Measurements from ENCODE around the gene DYRK1B. TPM values are rescaled to one million over a fixed set of nuclear protein-coding genes. Genes with fewer than 3 reads are reported as not detected.

Gene DYRK1B
- polyA plus RNA-seq, 1 donor = 27.6 TPM

- no CpG with 5 or more reads among the region's 5 CpGs for WGBS (ENCODE audit: insufficient coverage, low lambda C conversion rate)
- no peak overlapping the region for H3K27ac ChIP-seq (ENCODE audit: low read length)
- H3K27me3 ChIP-seq (ENCODE audit: control insufficient read depth, insufficient read depth, low read length) = no peaks in the 10 kb centered on the region
- no peak for DNase-seq
- H3K4me1 ChIP-seq (ENCODE audit: control insufficient read depth, insufficient read depth, low read length) = peaks cover 25% of the 10 kb centered on the region
- H3K9me3 ChIP-seq (ENCODE audit: control insufficient read depth, low read depth, low read length) = no peaks in the 10 kb centered on the region
- peaks cover 4% of the 10 kb centered on the region for H3K36me3 ChIP-seq (ENCODE audit: control insufficient read depth, insufficient read depth, low read length)
- peak overlapping the region; percentile 90 for H3K4me3 ChIP-seq (ENCODE audit: low read length)
Measured at GRCh38 chr19:39845172-39845571, 11.2 kb upstream of the DYRK1B start.

- no peaks in the 10 kb centered on the region for H3K9me3 ChIP-seq (ENCODE audit: control insufficient read depth, low read depth, low read length)
- H3K4me1 ChIP-seq (ENCODE audit: control insufficient read depth, insufficient read depth, low read length) = peaks cover 25% of the 10 kb centered on the region
- no peaks in the 10 kb centered on the region for H3K27me3 ChIP-seq (ENCODE audit: control insufficient read depth, insufficient read depth, low read length)
- H3K36me3 ChIP-seq (ENCODE audit: control insufficient read depth, insufficient read depth, low read length) = peaks cover 14% of the 10 kb centered on the region
- 20% methylated on average over 1 of the region's 4 CpGs for WGBS (ENCODE audit: insufficient coverage, low lambda C conversion rate)
- H3K27ac ChIP-seq (ENCODE audit: low read length) = no peak overlapping the region
- DNase-seq = peak in 1 of 2 donors; percentile 32
- peak overlapping the region; percentile 90 for H3K4me3 ChIP-seq (ENCODE audit: low read length)
Measured at GRCh38 chr19:39843919-39844793, 10.2 kb upstream of the DYRK1B start.

GRCh38 chr19:39842693-39843435 lies 8.9 kb upstream of the DYRK1B start:
- Histone ChIP-seq H3K4me1 (ENCODE audit: control insufficient read depth, insufficient read depth, low read length) (peaks cover 25% of the 10 kb centered on the region), H3K27ac (ENCODE audit: low read length) (no peak overlapping the region), H3K36me3 (ENCODE audit: control insufficient read depth, insufficient read depth, low read length) (peaks cover 25% of the 10 kb centered on the region), H3K9me3 (ENCODE audit: control insufficient read depth, low read depth, low read length) (no peaks in the 10 kb centered on the region), H3K27me3 (ENCODE audit: control insufficient read depth, insufficient read depth, low read length) (no peaks in the 10 kb centered on the region), H3K4me3 (ENCODE audit: low read length) (no peak overlapping the region)
- no peak for DNase-seq
- 100% methylated on average over 1 of the region's 7 CpGs for WGBS (ENCODE audit: insufficient coverage, low lambda C conversion rate)

- Histone ChIP-seq H3K27me3 (ENCODE audit: control insufficient read depth, insufficient read depth, low read length) (no peaks in the 10 kb centered on the region), H3K27ac (ENCODE audit: low read length) (no peak overlapping the region), H3K36me3 (ENCODE audit: control insufficient read depth, insufficient read depth, low read length) (peaks cover 42% of the 10 kb centered on the region), H3K9me3 (ENCODE audit: control insufficient read depth, low read depth, low read length) (no peaks in the 10 kb centered on the region), H3K4me1 (ENCODE audit: control insufficient read depth, insufficient read depth, low read length) (peaks cover 14% of the 10 kb centered on the region), H3K4me3 (ENCODE audit: low read length) (no peak overlapping the region)
- no peak for DNase-seq
- WGBS (ENCODE audit: insufficient coverage, low lambda C conversion rate) = no CpG with 5 or more reads among the region's 4 CpGs
Measured at GRCh38 chr19:39841041-39841440, 7.1 kb upstream of the DYRK1B start.

GRCh38 chr19:39840492-39840891 lies 6.5 kb upstream of the DYRK1B start:
- Histone ChIP-seq H3K4me3 (ENCODE audit: low read length) (no peak overlapping the region), H3K9me3 (ENCODE audit: control insufficient read depth, low read depth, low read length) (no peaks in the 10 kb centered on the region), H3K27ac (ENCODE audit: low read length) (no peak overlapping the region), H3K4me1 (ENCODE audit: control insufficient read depth, insufficient read depth, low read length) (peaks cover 14% of the 10 kb centered on the region), H3K27me3 (ENCODE audit: control insufficient read depth, insufficient read depth, low read length) (no peaks in the 10 kb centered on the region), H3K36me3 (ENCODE audit: control insufficient read depth, insufficient read depth, low read length) (peaks cover 46% of the 10 kb centered on the region)
- DNase-seq = no peak
- 100% methylated on average over 3 of the region's 17 CpGs for WGBS (ENCODE audit: insufficient coverage, low lambda C conversion rate)

- H3K36me3 ChIP-seq (ENCODE audit: control insufficient read depth, insufficient read depth, low read length) = peaks cover 52% of the 10 kb centered on the region
- H3K9me3 ChIP-seq (ENCODE audit: control insufficient read depth, low read depth, low read length) = no peaks in the 10 kb centered on the region
- H3K4me1 ChIP-seq (ENCODE audit: control insufficient read depth, insufficient read depth, low read length) = peaks cover 10% of the 10 kb centered on the region
- H3K27ac ChIP-seq (ENCODE audit: low read length) = no peak overlapping the region
- no peak for DNase-seq
- no peaks in the 10 kb centered on the region for H3K27me3 ChIP-seq (ENCODE audit: control insufficient read depth, insufficient read depth, low read length)
- no CpG with 5 or more reads among the region's 13 CpGs for WGBS (ENCODE audit: insufficient coverage, low lambda C conversion rate)
- H3K4me3 ChIP-seq (ENCODE audit: low read length) = no peak overlapping the region
Measured at GRCh38 chr19:39839678-39840327, 5.8 kb upstream of the DYRK1B start.

GRCh38 chr19:39838569-39838968 lies 4.6 kb upstream of the DYRK1B start:
- Histone ChIP-seq H3K4me1 (ENCODE audit: control insufficient read depth, insufficient read depth, low read length) (peaks cover 9% of the 10 kb centered on the region), H3K36me3 (ENCODE audit: control insufficient read depth, insufficient read depth, low read length) (peaks cover 58% of the 10 kb centered on the region), H3K9me3 (ENCODE audit: control insufficient read depth, low read depth, low read length) (no peaks in the 10 kb centered on the region), H3K4me3 (ENCODE audit: low read length) (no peak overlapping the region), H3K27ac (ENCODE audit: low read length) (no peak overlapping the region), H3K27me3 (ENCODE audit: control insufficient read depth, insufficient read depth, low read length) (no peaks in the 10 kb centered on the region)
- DNase-seq = no peak
- WGBS (ENCODE audit: insufficient coverage, low lambda C conversion rate) = 60% methylated on average over 1 of the region's 4 CpGs

GRCh38 chr19:39837978-39838377 lies 4.0 kb upstream of the DYRK1B start:
- Histone ChIP-seq H3K36me3 (ENCODE audit: control insufficient read depth, insufficient read depth, low read length) (peaks cover 58% of the 10 kb centered on the region), H3K4me1 (ENCODE audit: control insufficient read depth, insufficient read depth, low read length) (peaks cover 8% of the 10 kb centered on the region), H3K4me3 (ENCODE audit: low read length) (no peak overlapping the region), H3K27ac (ENCODE audit: low read length) (no peak overlapping the region), H3K27me3 (ENCODE audit: control insufficient read depth, insufficient read depth, low read length) (no peaks in the 10 kb centered on the region), H3K9me3 (ENCODE audit: control insufficient read depth, low read depth, low read length) (no peaks in the 10 kb centered on the region)
- no peak for DNase-seq
- no CpG with 5 or more reads among the region's 3 CpGs for WGBS (ENCODE audit: insufficient coverage, low lambda C conversion rate)

- no peaks in the 10 kb centered on the region for H3K9me3 ChIP-seq (ENCODE audit: control insufficient read depth, low read depth, low read length)
- no peak for DNase-seq
- peaks cover 70% of the 10 kb centered on the region for H3K36me3 ChIP-seq (ENCODE audit: control insufficient read depth, insufficient read depth, low read length)
- H3K4me3 ChIP-seq (ENCODE audit: low read length) = peak overlapping the region; percentile 87
- peaks cover 18% of the 10 kb centered on the region for H3K4me1 ChIP-seq (ENCODE audit: control insufficient read depth, insufficient read depth, low read length)
- no peaks in the 10 kb centered on the region for H3K27me3 ChIP-seq (ENCODE audit: control insufficient read depth, insufficient read depth, low read length)
- WGBS (ENCODE audit: insufficient coverage, low lambda C conversion rate) = no CpG with 5 or more reads among the region's 19 CpGs
- peak overlapping the region; percentile 55 for H3K27ac ChIP-seq (ENCODE audit: low read length)
Measured at GRCh38 chr19:39834287-39834841, 402 bp upstream of the DYRK1B start.

GRCh38 chr19:39833160-39833463 lies 850 bp downstream of the DYRK1B start:
- no peaks in the 10 kb centered on the region for H3K27me3 ChIP-seq (ENCODE audit: control insufficient read depth, insufficient read depth, low read length)
- H3K36me3 ChIP-seq (ENCODE audit: control insufficient read depth, insufficient read depth, low read length) = peaks cover 70% of the 10 kb centered on the region
- H3K9me3 ChIP-seq (ENCODE audit: control insufficient read depth, low read depth, low read length) = no peaks in the 10 kb centered on the region
- WGBS (ENCODE audit: insufficient coverage, low lambda C conversion rate) = 0% methylated on average over 1 of the region's 24 CpGs
- no peak for DNase-seq
- H3K4me3 ChIP-seq (ENCODE audit: low read length) = peak overlapping the region; percentile 87
- peak overlapping the region; percentile 92 for H3K27ac ChIP-seq (ENCODE audit: low read length)
- H3K4me1 ChIP-seq (ENCODE audit: control insufficient read depth, insufficient read depth, low read length) = peaks cover 18% of the 10 kb centered on the region

All from large intestine (tissue), 3 donors.